GM19438 (cell line): ENCODE data around the gene DENND2D.

Source experiments
- ATAC-seq: cut with Tn5 transposase; IDR thresholded peaks from one replicate; pipeline ENCODE4 v1.9.1; 2021; ENCODE audit warnings: low read depth; ENCODE audit not compliant: unreplicated experiment

Gene DENND2D

DNA sequence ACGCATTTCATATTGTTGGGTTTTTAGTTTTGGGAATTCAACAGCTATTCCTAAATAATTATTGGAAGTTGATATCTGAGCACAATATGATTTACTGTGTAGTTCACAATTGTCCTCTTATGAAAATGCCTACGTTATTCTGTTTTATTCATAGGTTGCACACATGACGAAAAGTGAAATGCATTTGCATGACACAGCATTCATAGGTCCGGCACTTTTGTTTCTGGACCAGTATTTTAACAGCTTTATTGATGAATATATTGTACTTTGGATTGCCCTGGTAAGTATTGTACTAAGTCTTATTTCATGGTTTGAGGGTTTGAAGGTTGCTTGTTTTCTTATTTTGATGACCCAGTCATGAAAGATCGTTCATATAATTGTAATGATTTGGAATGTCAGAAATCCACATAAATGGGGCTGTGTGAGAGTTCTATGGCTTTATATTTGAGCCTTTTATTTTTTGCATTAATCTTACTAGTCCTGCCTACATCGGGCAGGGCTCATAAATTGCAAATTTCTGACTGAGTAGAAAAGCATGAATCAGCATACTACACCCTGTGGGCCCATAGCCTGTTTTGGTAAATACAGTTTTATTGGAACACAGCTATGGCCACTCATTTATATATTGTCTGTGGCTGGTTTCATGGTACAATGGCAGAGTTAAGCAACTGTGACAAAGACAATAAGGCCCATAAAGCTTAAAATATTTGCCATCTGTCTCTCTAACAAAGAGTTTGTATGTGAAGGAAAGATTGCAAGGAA, 17.0 kb downstream of the DENND2D start:
- no peak for ATAC-seq

DNA sequence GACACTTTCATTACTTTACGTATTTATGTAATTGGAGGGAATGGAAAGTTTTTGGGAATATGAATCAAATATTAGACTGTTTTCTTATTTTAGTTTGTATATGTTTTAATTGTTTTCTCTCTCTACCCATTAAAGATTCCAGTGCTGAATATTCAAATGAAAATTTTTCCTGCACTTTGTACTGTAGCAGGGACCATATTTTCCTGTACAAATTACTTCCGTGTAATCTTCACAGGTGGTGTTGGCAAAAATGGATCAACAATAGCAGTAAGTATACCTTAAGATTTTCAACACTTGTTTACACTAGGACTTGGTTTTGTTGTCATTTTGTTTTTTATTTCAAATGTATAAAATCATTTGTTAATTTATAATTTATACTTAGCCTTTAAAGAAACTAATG, 18.4 kb downstream of the DENND2D start:
- no peak for ATAC-seq

DNA sequence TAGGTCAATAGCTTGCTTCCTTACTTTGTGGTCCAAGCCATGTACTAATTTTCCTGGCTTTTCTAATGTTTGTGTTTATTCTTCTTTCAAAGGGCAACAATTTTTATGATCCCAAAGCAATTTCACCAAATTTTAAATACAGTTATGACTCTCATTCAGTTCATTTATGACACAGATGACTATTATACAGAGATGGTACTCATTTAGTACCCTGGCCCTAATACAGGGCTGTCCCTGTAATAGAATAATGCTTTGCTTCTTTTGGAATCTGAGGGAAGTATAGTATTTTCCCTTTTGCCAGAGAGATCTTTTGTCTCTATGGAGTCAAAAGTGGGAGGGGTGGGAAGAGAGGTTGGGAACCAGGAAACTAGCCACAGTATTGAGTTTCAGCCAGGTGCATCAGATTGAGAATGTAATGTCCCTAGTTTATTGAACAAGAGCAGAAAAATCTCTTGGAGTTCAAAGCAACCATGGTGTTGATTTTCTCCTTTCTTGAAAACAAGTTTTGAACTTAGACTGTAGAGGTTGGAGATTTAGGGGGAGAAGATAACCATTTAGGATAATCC, 20.4 kb downstream of the DENND2D start:
- ATAC-seq = no peak

DNA sequence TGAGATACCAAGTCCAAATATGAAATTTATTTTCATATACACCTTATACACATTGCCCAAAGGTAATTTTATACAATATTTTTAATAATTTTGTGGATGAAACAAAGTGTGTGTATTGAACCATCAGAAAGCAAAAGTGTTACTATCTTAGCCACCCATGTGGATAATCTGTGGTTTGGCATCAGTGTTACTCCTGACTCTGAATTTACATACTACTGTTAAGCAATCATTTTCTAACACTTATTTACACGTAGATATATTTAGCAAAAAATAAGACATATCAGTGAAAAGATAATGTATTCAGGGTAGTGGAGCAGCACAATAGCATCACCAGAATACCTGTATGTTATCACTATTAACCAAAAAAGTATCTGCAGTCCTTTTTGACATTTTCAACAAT, 23.8 kb downstream of the DENND2D start:
- ATAC-seq = no peak

DNA sequence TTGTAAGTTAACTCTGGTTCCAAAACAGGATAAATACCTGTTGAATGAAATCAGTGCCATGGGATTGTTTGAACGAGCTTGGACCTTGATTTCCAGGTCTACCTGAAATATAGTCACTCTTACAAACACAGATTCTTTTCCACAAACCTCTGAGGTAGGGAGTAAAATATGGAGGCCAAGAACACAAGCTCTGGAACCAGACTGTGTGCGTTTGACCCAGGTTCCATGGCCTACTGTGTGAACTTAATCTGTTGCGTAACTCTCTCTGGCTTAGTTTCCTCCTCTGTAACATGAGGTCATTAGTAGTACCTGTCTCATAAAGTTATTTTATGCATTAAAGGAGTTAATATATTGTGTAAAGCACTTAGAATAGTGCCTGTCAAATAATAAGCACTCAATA, 25.1 kb downstream of the DENND2D start:
- ATAC-seq = no peak

DNA sequence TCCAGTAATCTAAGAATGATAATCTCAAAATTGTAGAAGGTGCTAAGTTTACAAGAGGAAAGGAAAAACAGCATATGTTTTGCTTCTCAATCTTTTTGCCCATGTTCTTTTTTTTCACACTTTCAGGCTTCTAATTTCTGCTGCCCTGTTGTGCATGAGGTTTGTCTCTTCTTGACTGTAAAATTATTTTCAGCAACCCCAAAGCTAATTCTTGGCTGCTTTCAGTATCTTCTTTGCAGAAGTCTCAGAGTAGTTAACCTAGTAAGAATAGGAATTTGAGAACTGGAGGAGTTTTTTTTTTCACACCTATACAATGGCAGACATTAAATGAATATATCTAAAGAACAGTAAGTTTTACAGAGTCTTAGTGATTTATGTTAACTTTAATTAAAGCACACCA, 26.4 kb downstream of the DENND2D start:
- ATAC-seq = no peak

DNA sequence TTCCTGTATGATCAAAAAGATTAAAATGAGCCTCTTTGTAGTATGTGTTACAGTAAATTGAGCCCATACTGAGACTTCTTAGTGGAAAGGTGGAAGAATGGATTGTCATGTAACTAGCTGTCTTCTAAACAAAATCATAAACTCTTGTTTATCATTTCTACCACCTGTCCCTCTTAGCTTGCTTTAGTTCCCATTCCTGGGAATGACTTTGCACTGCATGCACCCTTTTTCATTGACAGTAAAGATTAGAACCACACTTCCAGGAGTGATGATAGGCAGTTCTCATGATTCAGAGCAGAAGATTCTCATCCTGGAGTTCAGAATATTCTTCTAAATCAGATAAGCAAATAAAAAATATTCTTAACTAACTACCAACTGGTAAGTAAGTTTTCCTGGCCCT, 28.0 kb downstream of the DENND2D start:
- ATAC-seq = no peak

DNA sequence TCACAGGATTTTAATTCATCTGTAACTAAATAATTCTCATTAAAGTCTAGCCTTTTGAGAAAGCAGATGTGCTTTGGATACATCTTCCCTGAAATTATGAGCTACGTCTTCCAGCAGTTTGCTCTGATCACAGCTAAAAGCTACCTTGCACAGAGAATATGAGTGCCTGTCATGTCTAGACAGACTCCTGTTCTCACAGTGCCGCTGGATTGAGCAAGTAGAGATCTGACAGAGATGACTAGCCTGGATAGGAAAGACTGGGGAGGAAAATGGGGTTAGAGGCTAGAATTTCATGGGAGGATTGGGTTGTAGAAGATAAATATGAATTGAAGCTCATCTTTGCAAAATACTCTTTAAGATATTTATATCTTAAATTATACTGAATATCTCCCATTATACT, 36.3 kb downstream of the DENND2D start:
- no peak for ATAC-seq

DNA sequence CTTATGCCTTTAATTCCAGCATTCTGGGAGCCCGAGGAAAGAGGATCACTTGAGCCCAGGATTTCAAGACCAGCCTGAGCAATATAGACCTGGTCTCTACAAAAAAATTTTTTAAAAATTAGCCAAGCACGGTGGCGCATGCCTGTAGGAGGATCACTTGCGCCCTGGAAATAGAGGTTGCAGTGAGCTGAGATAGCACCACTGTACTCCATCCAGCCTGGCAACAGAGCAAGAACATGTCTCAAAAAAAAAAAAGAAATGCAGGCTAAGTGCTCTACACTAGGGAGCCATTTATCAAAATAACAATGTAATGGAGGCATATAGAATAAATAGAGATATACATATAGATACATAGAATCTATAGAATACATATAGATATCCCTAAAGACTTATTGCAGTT, 37.1 kb downstream of the DENND2D start:
- ATAC-seq = no peak

DNA sequence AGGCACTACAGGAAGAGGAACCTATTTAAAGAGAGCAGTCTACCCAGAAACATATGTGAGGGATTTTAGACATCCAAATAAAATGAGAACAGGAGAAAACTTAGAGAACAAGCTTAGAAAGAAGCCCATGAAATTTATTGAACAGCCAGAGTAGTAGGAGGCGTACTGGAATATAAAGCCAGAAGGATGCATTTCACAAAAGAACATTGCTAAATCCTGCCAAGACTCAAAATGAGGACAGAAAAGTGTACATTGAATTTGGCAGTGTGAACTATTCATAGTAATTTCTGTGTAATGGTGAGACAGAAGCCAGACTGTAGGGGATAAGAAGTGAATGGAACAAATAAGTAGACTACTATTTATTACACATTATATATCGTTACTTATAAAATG, 38.0 kb downstream of the DENND2D start:
- no peak for ATAC-seq

DNA sequence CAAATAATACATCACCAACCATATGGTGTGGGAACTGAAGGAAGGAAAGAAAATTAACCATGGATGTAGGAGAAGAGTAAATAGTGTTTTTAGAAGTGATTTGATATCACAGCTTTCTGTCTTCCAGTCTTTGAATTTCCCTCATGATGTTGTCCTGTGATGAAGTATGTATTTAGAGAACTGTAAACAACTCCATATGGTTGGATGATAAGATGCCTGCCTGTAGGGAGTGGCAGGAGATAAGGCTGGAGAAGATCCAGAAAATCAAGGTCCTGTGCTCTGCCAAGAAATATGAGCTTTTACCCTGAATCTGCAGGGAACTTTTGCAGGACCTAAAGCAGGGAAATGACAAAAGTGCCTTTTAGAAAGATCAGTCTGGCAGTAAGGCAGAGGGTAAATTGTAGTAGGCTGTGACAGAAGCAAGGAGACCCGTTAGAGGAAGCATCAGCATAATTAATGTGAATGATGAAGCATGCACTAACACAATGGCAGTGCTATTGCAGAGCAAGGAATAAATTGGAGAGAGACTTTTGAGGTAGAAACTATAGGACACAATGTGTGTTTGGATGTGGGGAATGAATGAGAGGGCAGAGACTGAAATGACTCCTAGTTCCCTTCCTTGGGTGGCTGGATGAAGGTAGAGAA, 38.5 kb downstream of the DENND2D start:
- ATAC-seq = no peak

DNA sequence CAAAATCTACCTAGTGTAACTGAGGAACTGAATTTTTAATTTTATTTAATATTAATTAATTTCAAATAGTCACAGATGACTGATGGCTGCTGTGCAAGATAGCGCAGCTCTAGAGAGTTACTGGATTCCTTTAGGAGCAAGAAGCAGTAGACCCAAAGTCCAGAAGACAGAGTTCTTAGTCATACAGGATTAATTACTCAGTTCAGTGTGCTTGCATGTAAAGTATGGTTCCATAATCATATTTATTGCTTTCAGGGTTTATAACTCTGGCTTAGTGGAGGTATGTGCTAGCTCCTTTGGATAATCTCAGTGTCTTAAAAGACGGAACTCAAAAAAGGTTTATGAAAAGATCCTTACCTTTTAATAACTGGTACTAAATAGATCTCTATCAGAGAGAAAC, 43.0 kb downstream of the DENND2D start:
- ATAC-seq = no peak

DNA sequence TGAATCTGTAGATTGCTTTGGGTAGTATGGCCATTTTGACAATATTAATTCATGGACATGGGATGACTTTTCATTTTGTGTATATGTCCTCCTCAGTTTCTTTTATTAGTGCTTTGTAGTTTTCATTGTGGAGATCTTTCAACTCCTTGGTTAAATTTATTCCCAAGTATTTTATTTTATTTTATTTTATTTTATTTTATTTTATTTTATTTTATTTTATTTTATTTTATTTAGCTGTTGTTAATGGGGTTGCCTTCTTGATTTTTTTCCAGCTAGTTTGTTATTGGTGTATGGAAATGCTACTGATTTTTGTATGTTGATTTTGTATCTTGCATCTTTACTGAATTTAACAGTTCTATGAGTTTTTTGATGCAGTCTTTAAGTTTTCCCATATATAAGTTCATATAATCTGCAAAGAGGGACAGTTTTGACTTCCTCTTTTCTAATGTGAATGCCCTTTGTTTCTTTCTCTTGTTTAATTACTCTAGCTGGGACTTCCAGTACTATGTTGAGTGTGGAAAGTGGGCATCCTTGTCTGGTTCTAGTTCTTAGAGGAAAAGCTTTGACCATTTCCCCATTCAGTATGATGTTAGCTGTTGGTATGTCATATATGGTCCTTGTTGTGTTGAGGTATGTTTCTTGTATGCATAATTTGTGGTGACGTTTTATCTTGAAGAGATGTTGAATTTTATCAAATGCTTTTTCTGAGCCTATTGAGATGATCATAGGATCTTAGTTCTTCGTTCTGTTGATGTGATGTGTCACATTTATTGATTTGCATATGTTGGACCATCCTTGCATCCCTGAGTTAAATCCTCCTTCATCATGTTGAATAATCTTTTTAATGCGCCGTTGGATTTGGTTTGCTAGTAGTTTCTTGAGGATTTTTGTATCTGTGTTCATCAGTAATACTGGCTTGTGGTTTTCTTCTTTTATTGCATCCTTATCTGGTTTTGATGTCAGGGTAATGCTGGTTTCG, 46.1 kb downstream of the DENND2D start:
- no peak for ATAC-seq

DNA sequence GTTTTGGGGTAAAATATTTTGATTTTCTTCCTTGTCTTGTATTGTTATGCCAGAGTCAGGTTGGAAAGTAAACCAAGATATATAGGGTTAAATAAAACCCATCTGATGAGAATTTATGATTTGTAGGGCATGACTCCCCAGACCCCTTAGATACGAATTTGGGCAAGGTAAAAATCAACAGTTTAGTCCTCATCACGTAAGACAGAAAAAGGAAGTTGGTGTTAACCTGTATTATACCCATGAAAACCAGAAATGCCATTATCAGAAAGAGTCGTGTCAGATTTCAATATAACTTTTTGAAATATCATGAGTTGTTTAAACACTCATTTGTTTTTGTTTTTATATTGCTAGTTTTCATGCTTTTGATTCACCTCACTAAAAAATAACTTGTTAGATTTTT, 48.6 kb downstream of the DENND2D start:
- ATAC-seq = no peak

DNA sequence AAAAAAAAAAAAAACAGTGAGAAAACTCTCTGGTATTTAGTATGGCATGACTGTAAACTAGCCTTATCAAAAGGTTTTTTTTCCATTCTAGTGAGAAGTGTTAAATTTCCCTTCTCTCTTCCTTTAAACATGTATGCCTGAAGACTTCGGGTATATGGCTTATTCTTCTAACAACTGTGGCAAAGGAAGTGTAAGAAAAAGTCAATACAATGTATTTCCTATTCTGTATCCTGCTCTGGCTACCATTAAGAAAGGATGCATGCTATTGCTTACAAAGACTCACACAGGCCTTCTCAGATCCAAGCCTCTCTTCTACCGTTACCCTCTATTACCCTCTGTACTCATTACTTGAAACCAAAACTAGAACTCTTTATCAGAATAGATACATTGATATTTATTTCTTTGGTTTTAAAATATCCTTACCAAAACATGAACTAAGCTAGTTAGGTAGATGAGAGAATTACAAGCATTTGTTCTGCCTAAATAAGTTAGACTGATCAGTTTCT, 52.0 kb downstream of the DENND2D start:
- no peak for ATAC-seq

DNA sequence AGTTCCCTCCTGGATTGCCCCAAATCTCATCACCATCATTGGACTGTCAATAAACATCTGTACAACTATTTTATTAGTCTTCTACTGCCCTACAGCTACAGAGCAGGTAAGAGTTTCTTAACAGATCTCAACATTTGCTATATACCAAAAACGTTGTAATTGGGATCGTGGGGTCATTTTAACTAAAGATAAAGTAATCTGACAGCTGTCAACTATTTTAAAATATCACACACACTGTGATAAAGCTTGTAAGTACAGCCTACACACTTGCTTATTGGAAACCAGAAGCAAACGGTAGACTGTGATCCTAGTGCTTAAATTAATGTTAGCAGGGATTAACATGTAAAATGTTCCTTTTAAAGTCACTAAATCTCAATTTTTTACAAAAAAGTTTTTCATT, 52.5 kb downstream of the DENND2D start:
- ATAC-seq = no peak

DNA sequence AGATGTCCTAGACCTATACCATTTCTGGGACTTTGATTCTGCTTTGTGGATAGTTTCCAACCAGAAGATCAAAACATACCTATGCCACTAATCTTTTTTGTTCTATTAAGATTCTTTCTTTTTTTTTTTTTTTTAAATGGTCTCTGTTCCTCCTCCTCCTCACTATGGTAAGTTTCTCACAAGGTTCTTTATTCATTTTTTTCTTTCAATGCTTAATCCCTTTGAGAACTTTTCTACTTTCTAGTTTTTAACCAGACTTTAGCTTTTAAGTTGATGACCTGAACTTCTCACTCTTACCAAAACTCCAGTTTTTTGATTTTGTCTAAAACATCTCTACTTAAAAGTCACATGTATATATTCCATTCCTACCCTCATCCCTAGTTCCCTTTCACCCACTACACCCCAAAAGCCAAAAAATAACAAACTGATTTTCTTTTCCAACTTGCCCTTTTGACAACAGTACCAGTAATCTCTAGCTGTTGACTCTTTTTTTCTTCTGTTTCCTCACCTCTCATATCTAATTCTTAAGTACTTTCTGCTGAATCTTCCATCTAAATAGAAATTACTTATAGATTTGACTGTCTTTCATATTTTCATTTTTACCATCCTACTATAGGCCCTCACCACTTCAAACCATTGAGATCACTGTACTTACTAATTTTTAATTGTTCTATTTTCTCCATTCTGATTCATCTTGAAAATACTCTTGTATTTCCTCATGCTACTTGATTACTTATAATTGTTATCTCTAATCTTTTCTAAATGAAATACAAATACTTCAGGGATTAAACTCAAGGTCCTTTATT, 54.3 kb downstream of the DENND2D start:
- no peak for ATAC-seq

DNA sequence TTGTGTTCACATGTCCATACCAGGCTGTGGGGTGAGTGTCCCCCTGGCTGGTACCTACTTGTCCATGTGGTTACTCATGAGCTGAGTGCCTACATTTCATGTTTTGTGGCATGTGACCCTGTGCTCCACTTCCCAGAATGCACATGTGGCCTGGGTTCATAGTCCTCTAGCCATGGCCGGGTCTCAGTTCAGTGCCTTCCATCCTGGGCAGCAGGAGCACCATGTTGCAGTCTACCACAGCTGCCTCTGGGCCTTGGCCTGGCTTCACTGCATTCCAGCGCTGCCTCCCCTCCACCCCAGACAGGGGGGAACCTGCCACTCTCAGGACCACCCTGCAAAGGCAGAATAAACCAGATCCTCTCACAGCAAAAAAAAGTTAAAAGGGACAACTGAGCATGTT, 54.9 kb downstream of the DENND2D start:
- no peak for ATAC-seq

DNA sequence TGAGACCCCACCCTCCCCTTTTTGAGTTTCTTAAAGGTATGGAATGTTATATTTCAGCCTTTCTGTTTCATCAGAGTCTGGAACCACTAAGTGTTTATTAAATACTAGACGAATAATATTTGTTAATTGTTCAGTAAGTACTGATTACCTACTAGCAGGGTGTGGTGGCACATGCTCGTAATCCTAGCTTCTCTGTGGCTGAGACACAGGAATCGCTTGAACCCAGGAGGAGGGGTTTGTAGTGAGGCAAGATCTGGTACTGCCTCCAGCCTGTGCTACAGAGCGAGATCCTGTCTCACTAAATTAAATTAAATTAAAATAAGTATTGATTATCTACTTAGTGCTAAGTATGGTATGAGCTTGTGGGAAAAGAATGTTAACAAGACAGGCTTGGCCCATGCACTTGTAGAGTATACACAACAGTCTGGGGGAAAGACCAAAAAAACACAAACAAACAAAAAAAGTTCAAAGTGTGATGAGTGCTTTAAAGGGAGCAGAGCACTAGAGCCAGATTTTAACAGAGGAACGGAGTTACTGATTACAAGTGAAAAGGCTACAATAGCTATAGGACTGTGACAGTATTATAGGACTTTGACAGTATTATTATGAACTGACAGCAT, 58.0 kb downstream of the DENND2D start:
- no peak for ATAC-seq
